KMS-11 (cell line): Measurements from ENCODE around the gene FUBP1.

Experiments
- H2AFZ ChIP-seq: fragments of 200-600 bp; sonication (generic); 2 replicates; pipeline ENCODE4 v1.6.1; 2016; ENCODE audit warnings: antibody characterized with exemption, mixed run types, low read depth
- H3K27ac ChIP-seq: fragments of 200-600 bp; sonication (generic); 2 replicates; pipeline ENCODE4 v1.6.1; 2016; ENCODE audit warnings: mild to moderate bottlenecking, mixed run types
- H3K27me3 ChIP-seq: fragments of 200-600 bp; sonication (generic); 2 replicates; pipeline ENCODE4 v1.6.1; 2017; ENCODE audit warnings: mild to moderate bottlenecking, low read depth, mixed run types, moderate library complexity; ENCODE audit not compliant: insufficient read depth
- H3K36me3 ChIP-seq: fragments of 200-600 bp; sonication (generic); 2 replicates; pipeline ENCODE4 v1.6.1; 2017; ENCODE audit warnings: mild to moderate bottlenecking, mixed run types; ENCODE audit not compliant: insufficient read depth
- H3K4me1 ChIP-seq: fragments of 200-600 bp; sonication (generic); 2 replicates; pipeline ENCODE4 v1.6.1; 2016; ENCODE audit warnings: mild to moderate bottlenecking, low read depth, mixed run types; ENCODE audit not compliant: poor library complexity, severe bottlenecking
- H3K4me2 ChIP-seq: fragments of 200-600 bp; sonication (generic); 2 replicates; pipeline ENCODE4 v1.7.0; 2016; ENCODE audit warnings: mild to moderate bottlenecking, mixed run types
- H3K4me3 ChIP-seq: fragments of 200-600 bp; sonication (generic); IDR thresholded peaks from 2 replicates; pipeline ENCODE4 v1.6.1; 2017; ENCODE audit warnings: low read depth, low read length, mixed read lengths; ENCODE audit not compliant: insufficient read depth
- H3K79me2 ChIP-seq: fragments of 200-600 bp; sonication (generic); 2 replicates; pipeline ENCODE4 v1.6.1; 2016; ENCODE audit warnings: low read depth, mixed run types; ENCODE audit not compliant: insufficient read depth
- H3K9ac ChIP-seq: fragments of 200-600 bp; sonication (generic); 2 replicates; pipeline ENCODE4 v1.6.1; 2016; ENCODE audit warnings: mild to moderate bottlenecking, mixed run types
- H4K20me1 ChIP-seq: fragments of 200-600 bp; sonication (generic); 2 replicates; pipeline ENCODE4 v1.6.1; 2016; ENCODE audit warnings: mild to moderate bottlenecking, mixed run types; ENCODE audit not compliant: insufficient read depth
- TF ChIP-seq, protein P1 (sequence below): fragments of 200-600 bp; sonication (generic); conservative IDR thresholded peaks from 2 replicates; pipeline ENCODE4 v1.6.1; 2017; ENCODE audit warnings: low read depth, mild to moderate bottlenecking, antibody characterized with exemption, low read length, moderate library complexity, mixed read lengths

Gene FUBP1

DNA sequence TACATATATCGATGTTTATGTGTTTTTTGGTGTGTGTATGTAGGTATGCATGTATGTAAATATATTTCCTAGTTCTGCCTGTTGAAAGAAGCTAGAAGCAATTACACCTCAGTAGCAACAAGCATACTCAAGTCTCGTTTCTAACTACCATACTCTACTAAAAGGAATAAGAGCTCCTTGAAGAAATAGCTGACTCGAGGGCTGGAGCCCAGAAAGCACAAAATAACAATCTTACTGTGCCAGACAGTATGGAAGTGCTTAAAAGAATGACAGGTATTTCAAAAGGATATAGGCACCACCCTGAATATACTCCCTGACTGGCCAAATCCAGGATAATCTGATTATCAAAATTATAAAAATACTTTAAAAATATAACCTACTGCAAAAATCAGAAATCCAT, 23.2 kb downstream of the FUBP1 start:
- no peak overlapping the region for H2AFZ ChIP-seq
- 0 out of 2 replicates have a peak, but pooled peaks cover 5% of the 10 kb centered on the region for H3K36me3 ChIP-seq
- H3K4me3 ChIP-seq = no peak overlapping the region
- no peaks in the 10 kb centered on the region for H4K20me1 ChIP-seq
- H3K27ac ChIP-seq = no peak overlapping the region
- H3K4me1 ChIP-seq = peaks cover 28% of the 10 kb centered on the region
- peaks cover under 1% of the 10 kb centered on the region; the same call in 1 of the 2 replicates for H3K79me2 ChIP-seq
- TF ChIP-seq, protein P1, sequence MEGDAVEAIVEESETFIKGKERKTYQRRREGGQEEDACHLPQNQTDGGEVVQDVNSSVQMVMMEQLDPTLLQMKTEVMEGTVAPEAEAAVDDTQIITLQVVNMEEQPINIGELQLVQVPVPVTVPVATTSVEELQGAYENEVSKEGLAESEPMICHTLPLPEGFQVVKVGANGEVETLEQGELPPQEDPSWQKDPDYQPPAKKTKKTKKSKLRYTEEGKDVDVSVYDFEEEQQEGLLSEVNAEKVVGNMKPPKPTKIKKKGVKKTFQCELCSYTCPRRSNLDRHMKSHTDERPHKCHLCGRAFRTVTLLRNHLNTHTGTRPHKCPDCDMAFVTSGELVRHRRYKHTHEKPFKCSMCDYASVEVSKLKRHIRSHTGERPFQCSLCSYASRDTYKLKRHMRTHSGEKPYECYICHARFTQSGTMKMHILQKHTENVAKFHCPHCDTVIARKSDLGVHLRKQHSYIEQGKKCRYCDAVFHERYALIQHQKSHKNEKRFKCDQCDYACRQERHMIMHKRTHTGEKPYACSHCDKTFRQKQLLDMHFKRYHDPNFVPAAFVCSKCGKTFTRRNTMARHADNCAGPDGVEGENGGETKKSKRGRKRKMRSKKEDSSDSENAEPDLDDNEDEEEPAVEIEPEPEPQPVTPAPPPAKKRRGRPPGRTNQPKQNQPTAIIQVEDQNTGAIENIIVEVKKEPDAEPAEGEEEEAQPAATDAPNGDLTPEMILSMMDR = no peak
- H3K27me3 ChIP-seq = no peaks in the 10 kb centered on the region
- no peak overlapping the region for H3K9ac ChIP-seq
- H3K4me2 ChIP-seq = no peak overlapping the region

DNA sequence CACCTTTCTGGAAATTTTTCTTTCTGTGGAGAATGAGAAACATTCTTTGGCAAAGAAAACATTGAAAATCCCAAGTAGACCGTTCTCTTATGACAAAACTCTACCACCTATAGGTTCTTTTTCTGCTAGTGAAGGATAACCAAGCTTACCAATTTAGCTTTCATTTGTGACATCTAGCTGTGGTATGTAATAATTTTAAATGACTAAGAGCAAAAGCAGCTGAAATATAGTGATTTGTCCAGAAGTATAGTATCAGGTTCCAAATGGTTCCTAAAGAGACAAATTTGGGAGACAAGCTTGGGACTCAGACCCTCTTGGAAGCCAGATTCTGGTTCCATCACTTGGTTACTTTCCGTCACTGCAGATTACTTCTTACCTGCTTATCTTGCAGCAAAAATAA, 24.4 kb downstream of the FUBP1 start:
- H3K79me2 ChIP-seq = no peaks in the 10 kb centered on the region; the same call in 1 of the 2 replicates
- no peak overlapping the region for H3K4me3 ChIP-seq
- no peak overlapping the region for H3K4me2 ChIP-seq
- H3K9ac ChIP-seq = no peak overlapping the region
- no peak overlapping the region for H3K27ac ChIP-seq
- no peaks in the 10 kb centered on the region for H4K20me1 ChIP-seq
- TF ChIP-seq, protein P1 = no peak
- H2AFZ ChIP-seq = no peak overlapping the region
- H3K27me3 ChIP-seq = no peaks in the 10 kb centered on the region
- 0 out of 2 replicates have a peak, but pooled peaks cover 4% of the 10 kb centered on the region for H3K36me3 ChIP-seq
- peaks cover 40% of the 10 kb centered on the region for H3K4me1 ChIP-seq

DNA sequence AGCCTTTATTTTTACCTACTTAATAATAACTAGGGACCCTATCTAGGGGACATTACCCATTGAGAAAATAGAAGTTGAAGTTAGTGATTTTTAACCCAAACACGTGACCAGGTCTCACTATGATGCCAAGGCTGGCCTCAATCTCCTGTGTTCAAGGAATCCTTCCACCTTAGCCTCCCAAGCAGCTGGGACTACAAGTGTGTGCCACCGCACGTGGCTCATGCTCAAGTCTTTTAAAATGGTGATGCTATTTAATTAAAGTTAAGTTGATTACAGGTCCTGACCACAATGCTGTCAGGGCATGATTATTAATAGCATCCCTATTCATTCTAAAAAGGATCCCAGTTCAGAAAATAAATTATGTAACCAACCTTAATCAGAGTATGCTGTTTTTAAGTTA, 25.0 kb downstream of the FUBP1 start:
- H3K27ac ChIP-seq = no peak overlapping the region
- no peak overlapping the region for H3K4me3 ChIP-seq
- TF ChIP-seq, protein P1 = no peak
- H3K27me3 ChIP-seq = no peaks in the 10 kb centered on the region
- no peaks in the 10 kb centered on the region for H4K20me1 ChIP-seq
- H3K79me2 ChIP-seq = no peaks in the 10 kb centered on the region; the same call in 1 of the 2 replicates
- 0 out of 2 replicates have a peak, but pooled peaks cover under 1% of the 10 kb centered on the region for H3K36me3 ChIP-seq
- no peak overlapping the region for H2AFZ ChIP-seq
- no peak overlapping the region for H3K9ac ChIP-seq
- peaks cover 46% of the 10 kb centered on the region for H3K4me1 ChIP-seq
- no peak overlapping the region for H3K4me2 ChIP-seq

DNA sequence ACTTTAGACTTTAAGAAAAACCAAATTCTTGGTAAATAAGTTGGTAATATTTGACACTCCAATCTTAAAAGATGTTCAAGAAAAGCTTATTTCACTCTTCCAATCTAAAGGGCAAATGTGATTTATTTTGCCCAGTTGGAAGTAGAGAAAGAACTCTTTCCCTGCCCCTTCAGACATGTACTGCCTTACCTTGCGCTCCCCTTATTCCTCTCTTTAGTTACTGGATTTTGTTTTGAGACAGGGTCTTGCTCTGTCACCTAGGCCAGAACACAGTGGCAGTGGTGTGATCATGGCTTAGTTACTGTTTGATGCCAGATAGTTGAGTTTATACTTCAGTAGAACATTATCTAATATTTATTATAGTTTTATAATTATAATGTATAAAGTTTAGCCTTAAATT, 27.5 kb downstream of the FUBP1 start:
- H3K79me2 ChIP-seq = no peaks in the 10 kb centered on the region; the same call in 1 of the 2 replicates
- H3K9ac ChIP-seq = no peak overlapping the region
- H4K20me1 ChIP-seq = no peaks in the 10 kb centered on the region
- peak overlapping the region; percentile 33; the same call in 1 of the 2 replicates for H3K4me2 ChIP-seq
- H3K4me3 ChIP-seq = no peak overlapping the region
- peaks cover 4% of the 10 kb centered on the region; the same call in 1 of the 2 replicates for H3K36me3 ChIP-seq
- H3K27ac ChIP-seq = peak overlapping the region; percentile 38; the same call in 1 of the 2 replicates
- H3K4me1 ChIP-seq = peaks cover 49% of the 10 kb centered on the region
- H3K27me3 ChIP-seq = no peaks in the 10 kb centered on the region
- TF ChIP-seq, protein P1 = no peak
- no peak overlapping the region for H2AFZ ChIP-seq
